A673 (cell line): ENCODE data around the gene OR2T5.
"Not testable (repeated sequence)": the region's sequence is repeated elsewhere in the genome, so short reads cannot be mapped to it uniquely, and the experiment has no call there.

Experiments
- EZH2 ChIP-seq: fragments of 200-600 bp; sonication (generic); IDR thresholded peaks from 2 replicates; pipeline ENCODE4 v1.6.1; 2017; ENCODE audit warnings: borderline replicate concordance, low read depth, mild to moderate bottlenecking, mixed read lengths, antibody characterized with exemption, low read length; ENCODE audit not compliant: poor library complexity, severe bottlenecking
- TF ChIP-seq, protein P1 (sequence below): fragments of 300-800, 200-600 bp; sonication (generic); conservative IDR thresholded peaks from 2 replicates; pipeline ENCODE4 v1.5.1; 2017; ENCODE audit warnings: low read depth, mild to moderate bottlenecking, antibody characterized with exemption, low read length, moderate library complexity, mixed read lengths

DNA sequence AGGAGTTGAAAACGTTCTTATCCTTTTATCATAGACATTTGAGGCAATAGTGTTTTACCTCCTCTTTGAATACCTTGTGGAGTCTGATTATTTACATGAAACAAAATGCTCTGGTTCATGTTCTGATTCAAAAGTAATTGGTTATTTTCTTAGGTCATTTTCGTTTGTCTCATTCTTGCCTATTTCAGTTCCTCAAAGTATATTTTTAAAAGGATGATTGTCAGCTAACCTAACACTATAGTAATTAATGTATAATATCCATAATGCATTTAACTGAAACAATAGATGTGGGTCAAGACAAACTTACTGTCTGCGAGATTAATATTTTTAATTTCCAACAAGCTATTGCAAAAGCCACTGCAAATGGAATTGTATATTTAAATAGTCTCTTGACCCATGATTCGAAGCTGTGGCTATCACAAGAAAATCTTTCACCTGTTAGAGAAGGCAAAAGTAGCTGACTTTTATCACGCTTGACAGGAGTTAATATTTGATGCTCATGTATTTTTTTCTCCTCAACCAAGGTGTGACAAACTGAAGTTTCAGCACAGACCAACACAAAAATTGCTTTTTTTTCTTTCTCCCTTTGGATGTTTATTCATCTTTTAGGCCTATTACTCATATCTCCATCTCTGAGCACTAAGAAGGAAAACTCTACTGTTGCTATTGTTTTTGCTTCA, 37.8 kb upstream of the OR2T5 start:
- TF ChIP-seq, protein P1, sequence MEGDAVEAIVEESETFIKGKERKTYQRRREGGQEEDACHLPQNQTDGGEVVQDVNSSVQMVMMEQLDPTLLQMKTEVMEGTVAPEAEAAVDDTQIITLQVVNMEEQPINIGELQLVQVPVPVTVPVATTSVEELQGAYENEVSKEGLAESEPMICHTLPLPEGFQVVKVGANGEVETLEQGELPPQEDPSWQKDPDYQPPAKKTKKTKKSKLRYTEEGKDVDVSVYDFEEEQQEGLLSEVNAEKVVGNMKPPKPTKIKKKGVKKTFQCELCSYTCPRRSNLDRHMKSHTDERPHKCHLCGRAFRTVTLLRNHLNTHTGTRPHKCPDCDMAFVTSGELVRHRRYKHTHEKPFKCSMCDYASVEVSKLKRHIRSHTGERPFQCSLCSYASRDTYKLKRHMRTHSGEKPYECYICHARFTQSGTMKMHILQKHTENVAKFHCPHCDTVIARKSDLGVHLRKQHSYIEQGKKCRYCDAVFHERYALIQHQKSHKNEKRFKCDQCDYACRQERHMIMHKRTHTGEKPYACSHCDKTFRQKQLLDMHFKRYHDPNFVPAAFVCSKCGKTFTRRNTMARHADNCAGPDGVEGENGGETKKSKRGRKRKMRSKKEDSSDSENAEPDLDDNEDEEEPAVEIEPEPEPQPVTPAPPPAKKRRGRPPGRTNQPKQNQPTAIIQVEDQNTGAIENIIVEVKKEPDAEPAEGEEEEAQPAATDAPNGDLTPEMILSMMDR, result not testable (repeated sequence)
- TF ChIP-seq EZH2, result not testable (repeated sequence)
